Superior temporal gyrus (tissue), 1 donor: ENCODE results near the gene FCER2.

ENCODE experiments used
- DNase-seq: peaks from one replicate; pipeline ENCODE4 v3.0.0-alpha.2; 2016; ENCODE audit errors: extremely low spot score

The FCER2 gene

DNA sequence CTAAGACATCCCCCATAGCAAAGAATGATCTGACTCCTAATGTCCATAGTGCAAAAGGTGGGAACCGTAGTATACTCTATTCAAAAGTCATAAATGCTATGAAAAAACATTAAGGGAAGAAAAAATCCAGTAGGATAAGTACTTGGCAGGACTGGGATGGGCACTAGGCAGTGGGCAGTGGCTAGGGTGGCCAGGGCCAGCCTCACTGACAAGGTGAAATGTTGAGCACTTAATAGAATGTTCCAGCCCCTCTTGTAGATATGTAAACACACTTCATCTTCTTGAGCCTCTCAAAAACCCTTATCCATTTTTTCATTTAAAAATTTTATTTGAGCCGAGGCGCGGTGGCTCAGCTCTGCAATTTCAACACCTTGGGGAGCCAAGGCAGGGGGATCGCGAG, 31.4 kb upstream of the FCER2 start:
- no peak for DNase-seq

DNA sequence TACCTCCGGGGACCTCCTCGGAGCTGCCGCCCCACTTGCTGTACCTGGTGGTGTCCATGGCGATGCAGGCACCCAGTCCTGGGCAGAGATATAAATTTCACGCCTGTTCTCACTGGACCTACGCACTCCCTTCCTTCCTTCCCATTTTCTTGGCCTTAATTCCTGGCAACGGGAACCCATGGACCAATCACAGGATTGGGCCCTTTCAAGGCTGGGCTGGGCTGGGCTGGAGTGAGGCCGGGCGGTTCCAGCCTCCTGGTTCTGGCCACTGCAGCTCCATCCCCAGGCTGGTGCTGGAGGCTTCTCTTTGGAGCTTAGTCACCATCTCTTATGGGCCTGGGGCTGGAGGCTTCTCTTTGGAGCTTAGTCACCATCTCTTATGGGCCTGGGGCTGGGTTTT, 30.1 kb upstream of the FCER2 start, which contains the start of gene CLEC4G:
CLEC4G (minus strand) TSS at position 66 of the 400 bp plus-strand sequence; CDS start at position 58, 8 bp downstream.
- no peak for DNase-seq

DNA sequence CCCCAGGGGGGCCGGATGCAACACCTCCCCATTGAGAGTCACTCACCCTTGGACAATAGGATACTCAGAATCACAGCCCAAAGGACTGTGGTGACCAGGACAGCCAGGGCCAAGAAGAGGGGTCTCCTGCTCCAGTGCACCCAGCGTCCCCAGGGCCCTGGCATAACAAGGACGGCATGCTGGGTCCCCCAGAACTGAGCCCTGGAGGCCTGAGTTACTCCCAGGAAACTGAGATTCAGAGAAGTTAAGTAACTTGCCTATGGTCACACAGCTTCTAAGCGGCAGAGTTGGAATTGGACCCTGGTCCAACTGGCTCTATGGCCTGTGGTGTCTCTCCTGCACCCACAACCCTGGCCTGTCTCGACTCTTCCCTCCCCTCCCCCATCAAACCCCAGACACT, 29.7 kb upstream of the FCER2 start:
- DNase-seq, result no peak

DNA sequence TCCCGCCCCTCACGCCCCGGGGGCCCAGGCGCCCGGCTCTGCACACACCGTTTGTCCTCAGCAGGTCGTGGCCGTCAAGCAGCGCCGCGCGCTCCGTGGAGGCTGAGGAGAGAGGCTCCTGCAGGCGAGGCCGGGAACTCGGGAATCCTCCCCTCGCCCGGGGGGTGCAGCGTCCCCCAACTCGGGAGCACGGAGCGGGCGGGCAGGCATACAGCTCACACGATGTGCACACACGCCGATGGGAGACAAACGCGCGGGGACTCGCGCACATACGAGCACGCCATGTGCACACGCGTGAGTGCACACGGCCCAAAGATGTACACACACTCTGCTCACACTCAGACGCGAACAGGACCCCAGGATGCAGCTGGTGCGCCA, 29.3 kb upstream of the FCER2 start:
- no peak for DNase-seq

DNA sequence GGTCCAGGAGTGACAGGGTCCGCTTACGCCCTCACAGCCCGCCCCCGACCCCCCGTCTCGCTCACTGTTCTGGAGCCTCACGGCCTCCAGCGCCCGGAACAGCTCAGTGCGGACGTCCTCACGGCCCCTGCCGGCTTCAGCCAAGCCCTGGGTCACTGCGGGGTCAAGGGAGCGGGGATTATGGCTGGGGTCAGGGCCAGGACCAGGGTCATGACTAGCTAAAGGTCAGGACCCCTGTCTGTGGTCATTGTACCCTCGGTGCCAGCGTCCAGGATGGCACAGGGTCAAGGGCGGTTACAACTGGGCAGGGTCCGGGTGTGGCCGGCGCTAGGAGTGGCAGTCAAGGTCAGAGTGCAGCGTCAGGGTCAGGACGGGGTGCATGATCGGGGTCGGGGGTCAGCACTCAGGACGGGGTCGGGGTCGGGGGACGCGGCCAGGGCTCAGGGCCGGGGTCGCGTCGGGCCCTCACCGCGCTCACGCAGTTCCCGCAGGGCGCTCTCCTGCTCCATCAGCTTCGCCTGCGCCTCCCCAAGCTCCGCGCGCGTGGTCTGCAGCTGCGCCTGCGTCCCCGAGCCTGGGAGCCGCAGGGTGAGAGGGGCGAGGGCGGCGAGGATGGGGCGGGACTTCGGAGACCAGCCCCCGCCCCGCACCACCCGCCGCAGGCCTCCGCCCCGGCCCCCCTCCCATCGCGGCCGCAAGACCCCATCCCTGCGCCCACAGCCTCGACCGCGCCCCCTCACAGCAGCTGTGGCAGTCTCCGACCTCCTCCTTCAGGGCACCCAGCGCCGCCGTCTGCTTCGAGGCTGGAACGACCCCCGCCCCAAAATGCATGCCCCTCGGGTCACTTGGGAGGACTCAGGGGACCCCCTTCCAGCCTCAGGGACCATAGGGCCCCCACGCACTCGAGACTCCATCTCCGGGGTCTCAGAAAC, 28.6 kb upstream of the FCER2 start:
- DNase-seq, result no peak

DNA sequence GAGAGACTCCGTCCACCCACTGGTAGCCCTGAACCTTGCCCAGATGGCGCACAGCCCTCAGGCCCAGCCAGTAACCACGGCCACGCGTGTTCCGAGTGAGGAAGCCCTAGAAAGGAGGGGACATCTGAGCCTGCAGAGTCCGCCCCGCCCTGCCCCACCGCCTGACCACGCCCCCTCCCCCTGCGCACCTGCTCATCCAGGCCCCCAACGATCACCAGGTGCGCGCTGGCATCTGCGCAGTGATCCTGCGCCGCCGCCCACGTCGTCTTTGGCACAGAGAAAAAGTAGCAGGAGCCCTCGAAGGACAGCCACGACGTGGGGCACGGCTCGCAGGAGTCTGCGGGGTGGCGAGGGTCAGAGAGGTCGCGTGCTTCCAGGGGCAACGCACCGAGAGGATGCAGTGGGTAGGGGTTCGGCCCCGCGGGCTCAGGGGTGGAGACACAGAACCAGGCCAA, 27.9 kb upstream of the FCER2 start:
- no peak for DNase-seq

DNA sequence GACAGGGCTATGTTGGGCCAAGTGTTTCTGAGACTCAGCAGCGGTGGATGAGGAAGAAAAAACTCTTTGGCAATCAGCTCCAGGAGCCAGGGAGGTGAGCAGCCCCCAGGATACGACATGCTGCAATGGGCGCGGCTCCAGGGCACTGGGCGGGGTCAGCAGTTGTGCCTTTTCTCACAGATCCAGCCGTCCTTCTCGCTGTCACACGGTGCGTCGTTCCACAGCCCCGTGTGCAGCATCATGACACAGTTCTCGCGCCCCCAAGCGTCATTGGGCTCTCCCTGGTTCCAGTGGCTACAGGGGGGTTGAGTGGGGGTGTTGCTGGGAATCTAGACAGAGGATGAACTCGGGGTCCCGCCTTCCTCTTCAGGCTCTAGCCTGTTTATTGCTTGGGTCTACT, 27.3 kb upstream of the FCER2 start:
- DNase-seq, result no peak

DNA sequence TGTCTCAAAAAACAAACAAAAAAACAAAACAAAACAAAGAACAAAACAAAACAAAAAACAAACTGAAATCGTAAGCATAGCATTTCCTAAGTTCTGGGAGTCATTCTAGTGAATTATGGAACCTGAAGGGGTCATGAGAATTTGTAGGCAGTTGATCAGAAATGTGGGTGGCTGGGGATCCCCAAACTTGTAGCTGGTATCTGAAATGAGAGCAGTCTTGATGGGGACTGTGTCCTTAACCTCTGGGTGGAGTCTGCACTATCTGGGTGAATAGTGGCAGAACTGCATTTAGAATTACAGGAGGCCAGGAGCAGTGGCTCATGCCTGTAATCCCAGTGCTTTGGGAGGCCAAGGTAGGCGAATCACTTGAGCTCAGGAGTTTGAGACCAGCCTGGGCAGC, 23.9 kb upstream of the FCER2 start:
- DNase-seq, result no peak

DNA sequence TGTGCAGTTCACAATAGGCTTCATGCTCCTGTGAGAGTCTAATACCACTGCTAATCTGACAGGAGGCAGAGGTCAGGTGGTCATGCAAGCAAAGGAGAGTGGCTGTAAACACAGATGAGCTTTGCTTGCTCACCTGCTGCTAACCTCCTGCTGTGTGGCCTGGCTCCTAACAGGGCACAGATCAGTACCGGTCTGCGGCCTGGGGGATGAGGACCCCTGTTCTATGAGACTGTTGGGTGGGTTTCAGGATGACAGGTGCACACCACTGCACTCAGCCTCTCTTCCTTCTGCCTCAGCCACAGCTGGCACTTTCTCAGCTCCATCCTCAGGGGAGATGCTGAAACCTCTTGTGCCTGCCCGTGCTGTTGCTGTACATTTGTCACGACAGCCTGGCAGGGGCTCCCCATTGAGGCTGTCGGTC, 20.3 kb upstream of the FCER2 start:
- DNase-seq, result no peak

DNA sequence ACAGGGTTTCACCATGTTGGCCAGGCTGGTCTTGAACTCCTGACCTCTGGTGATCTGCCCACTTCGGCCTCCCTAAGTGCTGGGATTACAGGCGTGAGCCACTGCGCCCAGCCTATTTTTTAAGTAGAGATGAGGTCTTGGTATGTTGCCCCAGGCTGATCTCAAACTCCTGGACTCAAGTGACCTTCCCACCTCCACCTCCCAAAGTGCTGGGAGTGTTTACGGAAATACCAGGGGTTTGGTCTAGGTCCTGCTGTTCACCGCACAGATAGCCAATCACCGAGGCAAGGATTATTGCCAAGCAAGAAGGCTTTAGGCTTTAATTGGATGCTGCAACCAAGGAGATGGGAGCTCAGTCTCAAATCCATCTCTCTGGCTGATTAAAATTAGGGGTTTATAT, 18.4 kb upstream of the FCER2 start:
- DNase-seq, result no peak

DNA sequence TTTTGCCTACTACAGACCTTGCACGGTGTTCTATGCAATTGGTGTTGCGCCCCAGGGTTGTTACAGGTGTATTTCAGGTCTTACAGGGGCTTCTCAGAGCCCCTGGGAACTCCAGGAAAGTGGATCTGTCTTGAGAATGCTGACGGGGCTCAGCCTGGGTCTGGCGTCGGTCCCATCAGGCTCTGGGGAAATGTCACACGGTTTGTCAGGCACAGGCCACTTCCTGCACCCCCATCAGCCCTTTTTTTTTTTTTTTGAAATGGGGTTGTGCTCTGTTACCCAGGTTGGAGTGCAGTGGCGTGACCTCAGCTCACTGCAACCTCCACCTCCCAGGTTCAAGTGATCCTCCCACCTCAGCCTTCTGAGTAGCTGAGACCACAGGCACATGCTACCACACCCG, 16.7 kb upstream of the FCER2 start:
- no peak for DNase-seq

DNA sequence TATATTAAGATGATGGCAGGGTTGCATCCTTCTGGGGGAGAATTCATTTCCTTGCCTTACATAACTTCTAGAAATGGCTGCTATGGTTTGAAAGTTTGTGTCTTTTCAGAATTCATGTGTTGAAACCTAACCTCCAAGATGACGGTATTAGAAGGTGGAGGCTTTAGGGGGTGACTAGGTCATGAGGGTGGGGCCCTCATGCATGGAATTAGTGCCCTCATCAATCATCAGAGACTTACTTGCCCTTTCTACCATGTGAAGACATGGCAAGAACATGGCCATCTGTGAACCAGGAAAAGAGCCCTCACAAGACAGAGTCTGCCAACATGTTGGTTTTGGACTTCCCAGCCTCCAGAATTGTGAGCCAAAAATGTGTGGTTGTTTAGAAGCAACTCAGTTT, 14.8 kb upstream of the FCER2 start:
- DNase-seq, result no peak

DNA sequence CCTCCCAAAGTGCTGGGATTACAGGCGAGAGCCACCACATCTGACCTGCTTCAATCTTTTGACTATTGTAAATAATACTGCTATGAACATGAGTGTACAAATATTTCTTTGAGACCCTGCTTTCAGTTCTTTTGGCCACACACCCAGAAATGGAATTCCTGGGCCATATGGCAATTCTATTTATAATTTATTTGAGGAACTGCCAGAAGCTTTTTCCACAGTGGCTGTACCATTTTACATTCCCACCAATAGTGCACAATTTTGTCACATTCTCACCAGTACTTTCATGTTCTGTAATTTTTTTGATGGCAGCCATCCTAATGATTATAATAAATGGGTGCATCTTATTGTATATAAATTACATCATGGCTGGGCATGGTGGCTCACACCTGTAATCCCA, 13.7 kb upstream of the FCER2 start:
- no peak for DNase-seq

DNA sequence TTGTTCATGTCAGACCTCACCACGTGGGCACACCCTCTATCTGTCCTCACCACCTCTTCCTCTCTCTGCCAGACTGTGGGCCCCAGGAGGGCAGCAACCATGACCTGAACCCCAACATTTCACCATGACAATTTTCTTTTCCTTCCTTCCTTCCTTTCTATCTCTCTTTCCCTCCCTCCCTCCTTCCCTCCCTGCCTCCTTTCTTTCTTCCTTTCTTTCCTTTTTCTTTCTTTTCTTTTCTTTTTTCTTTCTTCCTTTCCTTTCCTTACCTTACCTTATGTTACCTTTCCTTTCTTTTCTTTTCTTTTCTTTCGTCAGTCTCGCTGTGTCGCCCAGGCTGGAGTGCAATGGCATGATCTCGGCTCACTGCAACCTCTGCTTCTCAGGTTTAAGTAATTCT, 8.7 kb upstream of the FCER2 start:
- no peak for DNase-seq

DNA sequence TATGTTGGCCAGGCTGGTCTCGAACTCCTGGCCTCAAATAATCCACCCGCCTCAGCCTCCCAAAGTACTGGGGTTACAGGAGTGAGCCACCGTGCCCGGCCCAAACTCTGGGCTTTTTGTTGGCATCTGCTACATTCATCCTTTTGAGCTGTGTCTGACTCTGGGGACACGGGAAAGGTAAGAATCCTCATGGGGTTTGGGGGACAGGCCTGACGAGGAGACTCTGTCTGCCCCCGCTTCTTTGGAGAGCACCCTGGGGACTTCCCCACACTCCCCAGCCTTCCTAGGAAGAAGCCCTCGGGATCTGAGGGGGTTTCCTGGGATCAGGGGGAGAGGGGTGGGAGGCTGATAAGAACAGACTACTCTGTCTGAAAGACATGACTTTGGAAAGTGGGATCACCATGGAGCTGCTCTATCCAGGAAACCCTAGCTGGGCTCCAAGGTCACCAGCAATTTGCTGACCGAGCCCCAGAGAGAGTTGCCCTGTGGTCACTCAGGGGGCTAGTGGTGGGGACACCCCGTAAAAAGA, 8.1 kb upstream of the FCER2 start:
- no peak for DNase-seq

DNA sequence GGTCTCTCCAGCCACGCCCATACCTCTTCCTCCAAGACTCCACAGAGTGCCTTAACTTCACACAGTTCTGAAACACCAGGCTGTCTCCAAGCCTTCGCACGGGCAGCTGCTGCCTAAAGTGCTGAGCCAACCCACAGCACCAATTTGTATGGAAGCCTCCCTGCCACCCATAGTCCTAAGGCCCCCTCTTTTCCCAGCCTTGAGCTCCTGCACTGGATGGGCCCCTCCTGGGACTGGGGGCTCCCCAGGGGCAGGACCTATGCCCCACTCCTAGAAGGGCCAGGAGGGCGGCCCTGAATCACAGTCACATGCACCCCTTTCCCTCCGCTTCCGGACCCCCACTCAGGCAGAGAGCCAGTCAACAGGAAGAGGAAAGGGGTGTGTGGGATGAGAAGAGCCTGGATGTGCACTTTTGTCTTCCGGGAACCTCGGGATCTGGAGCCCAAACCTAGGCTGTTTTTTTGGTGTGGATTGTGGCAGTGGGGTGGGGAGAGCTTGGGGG, 5.1 kb upstream of the FCER2 start:
- DNase-seq, result no peak

DNA sequence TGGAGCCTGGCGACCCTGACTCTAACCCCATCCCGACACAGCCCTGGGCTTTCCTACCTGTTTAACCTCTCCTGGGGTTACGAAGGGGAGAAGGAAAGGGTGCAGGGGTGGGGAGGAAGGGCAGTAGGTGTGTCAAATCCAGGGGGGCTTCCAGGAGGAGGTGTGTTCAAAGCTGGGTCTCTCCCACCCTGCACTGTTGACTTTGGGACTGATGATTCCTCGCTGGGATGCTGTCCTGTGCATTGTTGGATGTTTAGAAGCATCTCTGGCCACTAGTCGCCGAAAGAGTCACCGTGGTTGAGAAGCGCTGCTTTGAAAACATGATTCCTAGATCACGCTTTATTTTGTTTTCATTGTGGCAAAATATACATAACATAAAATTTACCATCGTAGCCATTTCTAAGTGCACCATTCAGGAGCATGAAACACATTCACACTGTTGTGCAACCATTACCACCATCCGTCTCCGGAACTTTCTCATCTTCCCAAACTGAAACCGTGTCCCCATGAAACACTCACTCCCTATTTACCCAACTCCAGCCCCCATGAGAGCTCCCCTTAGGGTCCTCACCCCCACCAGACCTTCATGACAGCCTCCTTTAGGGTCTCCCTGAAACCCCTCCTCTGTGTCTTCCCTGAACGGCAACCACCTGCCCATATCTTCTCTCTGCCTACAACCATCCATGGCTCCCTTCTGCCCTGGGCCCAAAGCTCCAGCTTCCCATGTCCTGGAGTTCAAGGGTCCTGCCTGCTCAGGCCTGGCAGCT, 4.4 kb upstream of the FCER2 start:
- no peak for DNase-seq

DNA sequence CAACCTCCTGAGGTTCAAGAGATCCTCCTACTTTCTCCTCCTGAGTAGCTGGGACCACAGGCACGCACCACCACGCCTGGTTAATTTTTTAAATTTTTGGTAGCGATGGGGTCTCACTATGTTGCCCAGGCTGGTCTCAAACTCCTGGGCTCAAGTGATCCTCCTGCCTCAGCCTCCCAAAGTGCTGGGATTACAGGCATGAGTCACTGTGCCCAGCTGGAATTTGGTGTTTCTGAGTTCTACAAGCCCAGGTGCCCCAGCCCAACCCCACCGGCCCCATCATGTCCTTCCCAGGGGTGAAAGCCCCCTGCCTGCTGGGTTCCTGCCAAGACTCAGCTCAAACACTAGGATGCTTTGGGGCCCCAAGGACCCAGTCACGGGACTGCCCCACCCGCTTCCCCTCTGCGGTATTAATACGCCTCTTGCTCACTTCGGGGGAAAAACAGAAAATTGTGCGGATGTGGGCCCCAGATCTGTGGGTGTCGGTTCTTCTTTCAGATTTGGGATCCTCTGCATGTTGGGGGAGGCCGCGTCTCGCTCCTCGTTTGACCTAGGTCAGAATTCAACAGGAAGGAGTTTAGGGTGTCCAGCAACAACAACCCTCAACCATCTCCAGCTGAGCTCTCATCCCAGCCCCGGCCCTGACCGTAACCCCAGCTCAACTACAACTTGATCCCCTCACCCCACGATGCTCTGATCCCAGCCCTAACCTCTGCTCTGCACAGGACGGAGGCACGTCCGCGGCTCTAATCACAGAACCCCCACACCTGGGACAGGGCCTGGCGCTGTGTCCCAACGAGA, 3.7 kb upstream of the FCER2 start:
- DNase-seq, result no peak

DNA sequence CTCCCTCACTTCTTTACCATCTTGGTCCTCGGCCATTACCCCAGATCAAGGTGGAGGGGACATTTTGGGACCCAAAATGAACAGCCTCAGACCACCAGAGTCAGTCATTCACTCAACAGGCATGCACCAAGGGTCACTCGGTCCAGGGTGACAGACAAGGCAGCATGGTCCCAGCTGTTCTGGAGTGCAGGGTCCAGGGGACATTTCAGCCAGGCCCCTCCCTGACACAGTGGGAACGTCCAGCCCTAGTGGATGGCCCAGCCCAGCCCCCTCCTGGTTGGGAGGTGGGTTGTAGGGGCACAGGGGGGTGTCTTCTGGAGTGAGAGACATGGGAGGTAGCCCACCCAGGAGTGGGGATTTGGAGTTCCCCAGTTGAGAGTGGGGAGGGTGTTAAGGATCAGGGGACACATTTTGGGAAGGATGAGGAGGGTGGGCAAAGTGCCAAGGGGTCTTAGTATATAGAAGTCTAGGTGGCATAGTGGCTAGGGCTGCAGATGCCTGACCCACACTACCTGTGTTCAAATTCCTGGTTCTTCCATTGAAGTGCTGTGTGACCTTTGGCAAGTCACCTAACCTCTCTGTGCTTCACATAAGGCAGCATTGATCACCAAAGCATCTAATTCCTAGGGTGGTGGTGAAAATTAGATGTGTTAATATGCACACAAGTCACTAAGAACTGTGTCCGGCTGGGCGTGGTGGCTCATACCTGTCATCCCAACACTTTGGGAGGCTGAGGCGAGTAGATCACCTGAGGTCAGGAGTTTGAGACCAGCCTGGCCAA, 2.5 kb upstream of the FCER2 start:
- DNase-seq, result no peak

DNA sequence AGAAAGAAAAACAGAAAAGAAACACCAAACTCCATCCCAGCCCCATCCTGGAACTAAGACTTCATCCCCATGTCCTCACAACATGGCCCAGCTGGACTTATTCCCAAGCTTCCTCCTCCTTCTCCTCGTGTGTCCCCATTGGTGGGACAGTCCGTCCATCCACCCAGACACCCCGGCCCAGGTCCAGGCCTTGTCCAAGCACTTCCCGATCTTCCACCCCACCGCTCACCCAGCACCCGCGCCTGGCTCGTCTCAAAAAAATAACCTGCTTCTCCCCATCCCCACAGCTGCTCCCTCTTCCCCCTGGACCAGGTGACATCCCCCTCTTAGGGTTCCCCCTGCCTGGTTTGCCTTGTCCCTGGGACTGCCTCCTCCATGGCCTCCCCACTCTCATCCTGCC, 1.4 kb upstream of the FCER2 start:
- no peak for DNase-seq
